ENCODE data around the gene PRXL2B. TPM values are rescaled to one million over a fixed set of nuclear protein-coding genes. Genes with fewer than 3 reads are reported as not detected.

Gene PRXL2B
- total RNA-seq, 2 experiments from 2014 or later, result 5.2 to 10.4 TPM

DNA sequence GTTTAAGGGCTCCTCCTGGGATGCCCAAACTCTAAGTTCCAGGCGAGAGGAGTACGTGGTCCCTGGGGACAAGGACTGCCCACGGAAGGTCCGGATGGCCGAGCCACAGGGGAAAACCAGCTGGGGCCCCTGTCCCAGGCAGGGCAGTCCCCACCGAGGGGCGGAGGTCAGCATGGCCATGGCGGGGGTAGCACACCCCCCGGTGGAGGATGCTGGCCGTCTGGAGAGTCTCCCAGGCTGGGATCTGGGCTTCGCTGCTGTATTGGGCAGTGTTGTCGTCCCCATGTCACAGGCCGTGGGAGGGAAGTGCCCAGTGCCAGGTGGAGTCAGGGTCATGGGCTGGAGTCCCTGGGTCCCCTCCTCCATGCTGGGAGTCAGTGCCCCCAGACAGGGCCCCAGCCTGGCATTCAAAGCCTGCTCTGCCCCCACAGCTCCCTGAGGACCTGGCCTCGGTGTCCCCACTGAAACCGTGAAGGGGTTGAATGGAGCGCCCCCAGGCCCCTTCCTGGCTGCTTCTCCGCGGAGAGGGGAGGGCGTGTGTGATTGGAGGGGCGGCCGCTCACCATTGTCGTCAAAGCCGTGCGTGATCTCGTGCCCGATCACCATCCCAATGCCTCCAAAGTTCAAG, 6.8 kb downstream of the PRXL2B start:
- ChIA-PET CTCF (ENCODE audit: unreplicated experiment) (no interaction called here), POLR2A (no interaction called here)
- no peak for DNase-seq (ENCODE audit: low spot score)
- no peak overlapping the region for H3K4me3 ChIP-seq (ENCODE audit: low read depth, low read length, poor library complexity, severe bottlenecking)
- H3K79me2 ChIP-seq (ENCODE audit: insufficient read depth, low read depth, low read length), result no peaks in the 10 kb centered on the region
- no peaks in the 10 kb centered on the region for H3K36me3 ChIP-seq (ENCODE audit: insufficient read depth, low read length)
- H3K4me2 ChIP-seq (ENCODE audit: low read length), result no peak overlapping the region
- no peak for TF ChIP-seq EZH2phosphoT487 (IDR thresholded peaks at IDR 0.05; ENCODE audit: borderline replicate concordance, low read depth, low read length)
- TF ChIP-seq, protein P1, sequence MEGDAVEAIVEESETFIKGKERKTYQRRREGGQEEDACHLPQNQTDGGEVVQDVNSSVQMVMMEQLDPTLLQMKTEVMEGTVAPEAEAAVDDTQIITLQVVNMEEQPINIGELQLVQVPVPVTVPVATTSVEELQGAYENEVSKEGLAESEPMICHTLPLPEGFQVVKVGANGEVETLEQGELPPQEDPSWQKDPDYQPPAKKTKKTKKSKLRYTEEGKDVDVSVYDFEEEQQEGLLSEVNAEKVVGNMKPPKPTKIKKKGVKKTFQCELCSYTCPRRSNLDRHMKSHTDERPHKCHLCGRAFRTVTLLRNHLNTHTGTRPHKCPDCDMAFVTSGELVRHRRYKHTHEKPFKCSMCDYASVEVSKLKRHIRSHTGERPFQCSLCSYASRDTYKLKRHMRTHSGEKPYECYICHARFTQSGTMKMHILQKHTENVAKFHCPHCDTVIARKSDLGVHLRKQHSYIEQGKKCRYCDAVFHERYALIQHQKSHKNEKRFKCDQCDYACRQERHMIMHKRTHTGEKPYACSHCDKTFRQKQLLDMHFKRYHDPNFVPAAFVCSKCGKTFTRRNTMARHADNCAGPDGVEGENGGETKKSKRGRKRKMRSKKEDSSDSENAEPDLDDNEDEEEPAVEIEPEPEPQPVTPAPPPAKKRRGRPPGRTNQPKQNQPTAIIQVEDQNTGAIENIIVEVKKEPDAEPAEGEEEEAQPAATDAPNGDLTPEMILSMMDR (conservative IDR thresholded peaks at IDR 0.05; ENCODE audit: low read length), result no peak
- H3K27ac ChIP-seq (ENCODE audit: low read depth, low read length, poor library complexity, severe bottlenecking), result no peak overlapping the region
- no TSS peak for BruUV-seq (replicated peaks)
- no peaks in the 10 kb centered on the region for H4K20me1 ChIP-seq (ENCODE audit: insufficient read depth, low read length)
- no peaks in the 10 kb centered on the region for H3K9me2 ChIP-seq (ENCODE audit: insufficient read depth, low read length)
- peaks cover 5% of the 10 kb centered on the region for H3K4me1 ChIP-seq (ENCODE audit: insufficient read depth, low read length, poor library complexity, severe bottlenecking)
- intact Hi-C loops (cut with micrococcal nuclease; ENCODE audit: unreplicated experiment), result no loop called here
- no peak overlapping the region for H2AFZ ChIP-seq (ENCODE audit: low read length)
- no peaks in the 10 kb centered on the region for H3K9me3 ChIP-seq (ENCODE audit: low read length)

DNA sequence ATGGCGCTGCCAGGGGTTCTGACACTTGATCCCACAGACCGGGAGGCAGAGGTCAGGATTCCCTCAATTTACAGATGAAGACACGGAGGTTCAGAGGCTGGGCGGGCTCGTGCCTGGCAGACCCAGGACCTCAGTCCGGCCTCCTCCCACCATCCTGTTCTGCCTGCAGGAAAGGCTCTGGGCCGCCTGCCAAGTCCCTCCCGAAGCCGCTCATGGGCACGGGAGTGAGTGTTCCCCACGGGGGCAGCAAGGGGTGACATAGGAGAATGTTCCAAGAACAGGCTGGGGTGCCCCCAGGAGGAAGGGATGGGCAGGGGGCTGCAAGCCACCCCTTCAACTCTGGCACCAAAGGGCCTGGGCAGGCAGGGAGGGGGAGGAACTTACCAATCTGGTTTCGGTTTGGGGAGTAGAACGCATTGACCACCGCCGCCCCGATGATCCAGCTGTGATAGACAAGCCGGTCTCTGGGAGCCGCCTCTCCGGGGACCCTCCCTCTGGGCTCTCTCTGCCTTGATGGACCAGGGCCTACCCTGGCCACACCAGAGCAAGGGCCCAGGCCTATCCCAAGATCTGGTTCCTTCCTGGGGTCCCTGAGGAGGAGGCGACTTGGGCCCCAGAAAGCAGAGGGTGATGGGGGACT, 7.5 kb downstream of the PRXL2B start:
- Histone ChIP-seq H3K9me2 (ENCODE audit: insufficient read depth, low read length) (no peaks in the 10 kb centered on the region), H3K79me2 (ENCODE audit: insufficient read depth, low read depth, low read length) (no peaks in the 10 kb centered on the region), H3K4me3 (ENCODE audit: low read depth, low read length, poor library complexity, severe bottlenecking) (no peak overlapping the region), H2AFZ (ENCODE audit: low read length) (no peak overlapping the region), H4K20me1 (ENCODE audit: insufficient read depth, low read length) (no peaks in the 10 kb centered on the region), H3K36me3 (ENCODE audit: insufficient read depth, low read length) (no peaks in the 10 kb centered on the region), H3K9me3 (ENCODE audit: low read length) (no peaks in the 10 kb centered on the region), H3K27ac (ENCODE audit: low read depth, low read length, poor library complexity, severe bottlenecking) (no peak overlapping the region), H3K4me1 (ENCODE audit: insufficient read depth, low read length, poor library complexity, severe bottlenecking) (peaks cover 5% of the 10 kb centered on the region), H3K4me2 (ENCODE audit: low read length) (no peak overlapping the region)
- ChIA-PET CTCF (ENCODE audit: unreplicated experiment) (no interaction called here), POLR2A (no interaction called here)
- TF ChIP-seq EZH2phosphoT487 (IDR thresholded peaks at IDR 0.05; ENCODE audit: borderline replicate concordance, low read depth, low read length), result no peak
- TF ChIP-seq, protein P1 (conservative IDR thresholded peaks at IDR 0.05; ENCODE audit: low read length), result no peak
- no peak for DNase-seq (ENCODE audit: low spot score)
- intact Hi-C loops (cut with micrococcal nuclease; ENCODE audit: unreplicated experiment), result no loop called here
- no TSS peak for BruUV-seq (replicated peaks)

DNA sequence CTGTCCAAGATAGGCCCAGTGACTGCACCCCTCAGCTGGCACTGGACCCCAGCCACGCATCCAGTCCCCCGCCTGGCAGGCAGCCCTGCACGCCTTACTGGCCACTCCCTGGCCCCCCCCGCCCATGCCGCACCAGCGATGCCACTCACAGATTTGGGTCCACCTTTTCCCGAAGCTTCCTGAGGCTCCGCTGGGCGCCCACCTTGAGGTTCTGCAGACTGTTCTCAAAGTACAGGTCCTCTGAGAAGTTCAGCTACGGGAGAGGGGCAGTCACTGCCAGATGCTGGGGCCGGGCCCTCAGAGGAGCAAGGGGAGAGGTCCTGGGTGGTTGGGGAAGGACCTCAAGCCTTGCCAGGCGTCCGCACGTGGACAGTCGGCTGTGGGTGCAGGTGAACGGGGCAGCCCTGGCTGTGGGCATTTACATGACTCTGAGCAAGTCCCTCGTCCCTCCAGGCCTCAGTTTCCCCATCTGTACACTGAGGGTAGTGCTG, 8.1 kb downstream of the PRXL2B start:
- no peak for DNase-seq (ENCODE audit: low spot score)
- no peaks in the 10 kb centered on the region for H3K79me2 ChIP-seq (ENCODE audit: insufficient read depth, low read depth, low read length)
- no peak overlapping the region for H3K4me3 ChIP-seq (ENCODE audit: low read depth, low read length, poor library complexity, severe bottlenecking)
- H2AFZ ChIP-seq (ENCODE audit: low read length), result no peak overlapping the region
- TF ChIP-seq EZH2phosphoT487 (IDR thresholded peaks at IDR 0.05; ENCODE audit: borderline replicate concordance, low read depth, low read length), result no peak
- TF ChIP-seq, protein P1 (conservative IDR thresholded peaks at IDR 0.05; ENCODE audit: low read length), result no peak
- H3K36me3 ChIP-seq (ENCODE audit: insufficient read depth, low read length), result no peaks in the 10 kb centered on the region
- no peaks in the 10 kb centered on the region for H4K20me1 ChIP-seq (ENCODE audit: insufficient read depth, low read length)
- H3K4me2 ChIP-seq (ENCODE audit: low read length), result no peak overlapping the region
- no peaks in the 10 kb centered on the region for H3K9me2 ChIP-seq (ENCODE audit: insufficient read depth, low read length)
- H3K4me1 ChIP-seq (ENCODE audit: insufficient read depth, low read length, poor library complexity, severe bottlenecking), result peaks cover 5% of the 10 kb centered on the region
- ChIA-PET CTCF (ENCODE audit: unreplicated experiment) (no interaction called here), POLR2A (no interaction called here)
- H3K9me3 ChIP-seq (ENCODE audit: low read length), result no peaks in the 10 kb centered on the region
- BruUV-seq (replicated peaks), result no TSS peak
- intact Hi-C loops (cut with micrococcal nuclease; ENCODE audit: unreplicated experiment), result no loop called here
- no peak overlapping the region for H3K27ac ChIP-seq (ENCODE audit: low read depth, low read length, poor library complexity, severe bottlenecking)

All from OCI-LY7 (cell line).